Peyer's patch (tissue), 4 donors: ENCODE data around the gene HMGN4.

ENCODE experiments used
- CTCF ChIP-seq, 6 experiments: fragments of 450-650 bp in 4 of 6; fragments of 200-600 bp in 2 of 6; sonication (generic) in 1 of 6; IDR thresholded peaks; one replicate each; pipeline ENCODE4 v1.5.1; 2017 to 2019; ENCODE audit warnings: antibody characterized with exemption in 6 of 6, mild to moderate bottlenecking in 3 of 6, moderate library complexity in 1 of 6
- POLR2A ChIP-seq, 2 donors: fragments of 450-650 bp; IDR thresholded peaks; one replicate each; pipeline ENCODE4 v1.5.1; 2017; ENCODE audit warnings: antibody characterized with exemption in 2 of 2, mild to moderate bottlenecking in 2 of 2, moderate library complexity in 2 of 2

GRCh38 chr6:26576929-26577719, 39.0 kb downstream of the HMGN4 start:
- TF ChIP-seq CTCF (IDR thresholded peaks at IDR 0.05): no peak
- no peak for TF ChIP-seq POLR2A (IDR thresholded peaks at IDR 0.05)
